NCI-H1436 (cell line): ENCODE measurements around the gene CDKN2AIPNL.

Experiments used
- DNase-seq: peaks from one replicate; lab custom pipeline; 2025; lab: John Stamatoyannopoulos, UW

Gene CDKN2AIPNL, protein sequence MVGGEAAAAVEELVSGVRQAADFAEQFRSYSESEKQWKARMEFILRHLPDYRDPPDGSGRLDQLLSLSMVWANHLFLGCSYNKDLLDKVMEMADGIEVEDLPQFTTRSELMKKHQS

DNA sequence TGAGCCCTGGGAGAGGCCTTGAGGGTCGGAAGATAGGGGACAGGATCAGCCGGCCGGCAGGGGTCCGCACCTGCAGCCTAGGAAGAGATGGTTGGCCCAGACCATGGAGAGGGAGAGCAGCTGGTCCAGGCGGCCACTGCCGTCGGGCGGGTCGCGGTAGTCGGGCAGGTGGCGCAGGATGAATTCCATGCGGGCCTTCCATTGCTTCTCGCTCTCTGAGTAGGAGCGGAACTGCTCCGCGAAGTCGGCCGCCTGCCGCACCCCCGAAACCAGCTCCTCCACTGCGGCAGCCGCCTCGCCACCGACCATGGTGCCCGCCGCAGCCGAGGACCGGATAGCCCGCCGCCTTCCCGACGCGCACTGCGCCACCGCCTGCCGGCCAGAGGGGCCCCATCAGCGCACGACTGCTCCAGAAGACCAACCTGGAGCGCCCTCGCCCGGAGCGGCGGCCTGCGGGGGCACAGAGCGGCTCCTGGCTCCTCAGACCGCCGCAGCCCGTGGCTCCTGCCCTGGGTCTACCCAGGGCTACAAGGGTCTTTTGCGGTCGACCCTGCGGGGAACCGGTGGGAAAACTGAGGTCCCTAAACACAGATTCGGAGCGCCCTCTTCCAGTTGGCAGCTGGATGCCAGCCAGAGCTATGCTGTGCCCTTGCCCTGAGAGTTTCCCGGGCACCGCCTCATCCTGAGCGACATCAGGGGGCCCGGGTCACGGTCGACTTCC is at the start of gene CDKN2AIPNL:
CDKN2AIPNL (minus strand) TSS at position 336 of the 721 bp plus-strand sequence; CDS start at position 309, 27 bp downstream.
- peak; percentile 79 for DNase-seq

DNA sequence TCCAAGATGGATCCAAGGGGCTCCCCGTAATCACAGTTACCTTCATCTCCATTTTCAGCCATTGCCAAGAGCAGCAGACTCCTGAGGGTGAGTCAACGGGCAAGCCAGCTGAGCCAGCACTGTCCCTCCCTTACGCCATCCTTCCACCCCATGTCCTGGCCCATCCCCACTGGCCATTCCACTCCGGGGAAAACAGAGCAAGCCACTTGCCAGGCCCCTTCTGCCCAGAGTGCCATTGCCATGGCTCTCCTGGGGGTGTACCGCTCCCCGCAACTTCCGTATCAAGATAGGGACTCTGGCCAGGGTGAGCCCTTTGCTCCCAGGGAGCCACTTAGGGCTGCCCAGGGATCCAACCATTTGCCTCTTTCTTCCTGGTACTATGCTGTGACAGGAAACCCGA is 48.9 kb upstream of the CDKN2AIPNL start:
- DNase-seq, result no peak

DNA sequence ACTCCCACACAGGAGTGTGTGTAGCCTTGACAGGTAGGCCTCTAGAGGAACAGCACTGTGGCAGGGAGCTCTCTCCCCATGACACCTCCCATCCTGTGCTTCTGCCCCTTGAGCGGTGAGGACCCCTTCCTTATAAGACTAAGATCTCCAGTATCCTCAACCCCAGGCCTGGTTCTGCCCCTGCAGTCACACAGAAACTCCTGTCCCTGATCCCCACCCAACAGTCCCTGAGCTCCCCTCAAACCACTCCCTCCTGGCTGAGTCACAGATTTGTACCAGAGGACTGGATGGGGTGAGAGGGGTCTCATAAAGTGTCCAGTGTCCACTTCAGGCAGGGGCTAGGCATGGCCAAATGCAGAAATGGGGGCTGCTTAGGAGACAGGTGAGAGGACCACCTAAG is 47.8 kb upstream of the CDKN2AIPNL start:
- no peak for DNase-seq

DNA sequence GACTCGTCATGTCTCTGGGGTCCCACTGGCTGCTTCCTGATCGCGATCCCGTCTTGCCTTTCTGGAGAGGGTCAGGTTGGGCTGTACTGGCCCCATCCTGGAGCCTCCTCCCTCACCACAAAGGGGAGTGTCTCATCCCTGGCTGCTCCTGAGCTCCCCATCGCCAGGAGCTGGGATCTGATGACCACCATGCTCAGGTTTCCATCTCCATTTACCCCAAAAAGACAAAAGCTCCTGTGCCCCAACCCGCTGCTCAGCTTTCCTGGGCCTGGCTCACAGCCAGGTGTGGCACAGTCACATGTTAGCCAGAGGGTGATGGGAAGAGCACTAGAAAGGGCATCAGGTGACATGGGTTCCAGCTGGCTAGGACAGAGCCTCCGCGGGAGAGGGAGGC is 47.3 kb upstream of the CDKN2AIPNL start:
- peak; percentile 19 for DNase-seq

DNA sequence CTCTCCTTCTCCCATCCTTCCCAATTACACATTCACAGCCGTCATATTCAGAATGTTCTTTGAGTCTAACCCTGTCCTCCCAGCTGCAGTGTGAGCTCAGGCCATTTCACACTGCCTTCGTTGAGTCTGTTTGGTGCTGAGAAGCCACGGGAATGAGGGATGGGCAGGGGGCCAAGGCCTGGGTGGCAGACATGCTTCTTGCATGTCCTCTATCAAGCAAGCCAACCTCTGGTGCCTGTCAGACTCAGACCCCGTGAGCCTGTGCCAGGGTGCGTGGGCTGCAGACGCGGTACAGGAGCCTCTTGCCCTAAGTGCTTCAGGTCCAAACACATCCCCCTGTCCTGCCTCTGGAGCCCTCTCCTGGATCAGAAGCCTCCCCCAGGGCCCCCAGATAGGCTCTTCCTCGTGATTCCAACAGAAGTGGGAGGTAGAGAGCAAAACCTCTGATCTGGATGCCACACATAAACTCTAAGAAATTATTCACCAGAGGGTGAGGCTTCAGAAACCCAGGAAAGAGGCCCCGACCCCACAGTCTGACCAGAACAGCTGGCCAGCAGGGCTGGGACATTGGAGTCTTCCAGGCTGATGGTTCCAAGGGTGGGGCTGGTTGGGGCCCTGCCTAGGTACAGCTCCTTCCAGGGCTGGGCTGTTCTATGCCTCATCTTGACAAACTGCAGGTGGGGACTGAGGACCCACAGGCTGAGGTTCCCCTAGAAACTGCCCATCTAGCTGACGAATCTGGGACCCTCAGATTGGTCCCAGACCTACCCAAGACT is 46.7 kb upstream of the CDKN2AIPNL start:
- DNase-seq, result no peak

DNA sequence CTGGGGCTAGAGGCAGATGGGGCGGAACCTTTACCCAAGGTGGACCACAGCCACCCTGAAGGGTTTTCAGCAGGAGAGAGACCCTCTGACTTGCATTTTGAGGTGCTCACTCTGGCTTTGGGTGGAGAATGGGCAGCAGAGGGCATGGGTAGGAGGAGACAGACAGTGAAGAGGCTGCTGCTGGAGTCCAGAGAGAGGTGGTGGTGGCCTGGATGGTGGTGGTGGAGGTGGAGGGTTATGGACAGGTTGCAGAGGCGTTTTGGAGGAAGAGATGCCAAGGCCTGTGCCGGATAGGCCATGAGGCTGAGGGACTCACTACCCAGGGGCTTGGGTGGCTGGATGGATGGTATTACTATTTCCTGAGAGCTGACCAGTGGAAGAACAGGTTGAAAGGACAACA is 46.1 kb upstream of the CDKN2AIPNL start:
- DNase-seq, result no peak

DNA sequence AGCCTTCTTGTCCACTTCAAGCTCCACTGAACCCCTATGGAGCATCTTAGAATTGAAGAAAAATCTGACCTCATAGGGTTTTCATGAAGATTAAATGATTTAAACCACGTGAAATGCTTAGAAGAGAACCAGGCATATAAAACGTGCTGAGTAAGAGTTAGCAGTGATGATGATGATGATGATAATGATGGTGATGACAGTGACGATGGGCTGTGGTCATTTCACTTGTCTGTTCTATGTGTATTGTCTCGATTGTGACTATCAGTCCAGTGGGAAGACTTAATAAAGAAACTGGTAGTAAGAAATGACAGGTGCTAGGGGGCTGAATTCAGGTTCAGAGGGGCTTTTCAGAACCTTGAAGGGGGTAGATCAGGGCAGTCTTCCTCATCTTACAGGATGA is 45.1 kb upstream of the CDKN2AIPNL start:
- DNase-seq, result no peak

DNA sequence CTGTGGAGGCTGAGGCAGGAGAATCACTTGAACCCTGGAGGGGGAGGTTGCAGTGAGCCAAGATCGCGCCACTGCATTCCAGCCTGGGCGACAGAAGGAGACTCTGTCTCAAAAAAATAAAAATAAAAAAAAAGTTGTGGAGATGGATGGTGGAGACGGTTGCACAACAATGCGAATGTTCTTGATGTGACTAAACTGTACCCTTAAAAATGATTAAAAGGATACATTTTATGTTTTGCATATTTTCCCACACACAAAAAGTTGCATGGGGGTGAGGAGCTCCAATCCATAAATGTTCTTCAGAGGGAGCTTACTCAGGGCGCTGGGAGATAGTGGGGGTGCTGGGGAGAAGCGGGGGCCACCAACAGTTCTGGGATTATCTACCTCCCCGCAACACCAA is 43.8 kb upstream of the CDKN2AIPNL start:
- DNase-seq, result no peak

DNA sequence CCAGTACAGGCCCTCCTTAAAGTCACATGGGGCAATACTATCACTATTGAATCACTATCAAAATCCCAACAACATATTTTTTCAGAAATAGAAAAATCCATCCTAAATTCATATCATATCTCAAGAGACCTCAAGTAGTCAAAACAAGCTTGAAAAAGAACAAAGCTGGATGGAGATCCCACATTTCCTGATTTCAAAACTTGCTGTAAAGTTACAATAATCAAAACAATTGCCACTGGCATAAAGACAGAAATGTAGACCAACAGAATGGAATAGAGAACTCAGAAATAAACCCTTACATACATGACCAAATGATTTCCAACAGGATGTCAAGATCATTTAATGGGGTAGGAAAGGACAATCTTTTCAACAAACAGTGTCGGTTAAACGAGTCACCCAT is 41.3 kb upstream of the CDKN2AIPNL start:
- DNase-seq, result no peak

DNA sequence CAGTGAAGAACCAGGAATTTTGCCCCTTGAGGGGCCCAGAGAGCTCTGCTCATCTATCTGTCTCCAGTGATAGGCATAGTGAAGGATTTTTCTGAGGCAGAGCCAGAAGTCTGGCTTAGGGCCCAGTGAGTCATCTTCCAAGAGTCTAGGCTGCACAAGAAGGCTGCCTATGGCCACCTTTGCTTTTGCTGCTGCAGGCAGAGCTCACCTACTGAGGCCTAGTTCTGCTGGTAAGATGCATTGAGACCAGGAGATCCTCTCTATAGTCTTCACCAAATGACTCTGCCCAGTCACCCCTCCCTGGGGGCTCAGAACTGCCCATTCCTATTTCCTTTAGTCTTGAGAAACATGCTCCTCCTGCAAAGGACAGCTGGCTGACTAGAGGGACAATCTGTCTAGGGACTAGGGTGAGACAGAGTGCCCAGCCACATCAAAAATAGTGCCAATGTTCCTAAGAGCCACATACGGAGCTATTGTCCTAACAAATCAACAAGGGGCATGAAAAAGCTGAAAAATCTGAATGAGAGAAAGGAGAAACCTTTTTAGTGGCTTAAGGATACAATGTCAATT is 40.3 kb upstream of the CDKN2AIPNL start:
- DNase-seq, result no peak

DNA sequence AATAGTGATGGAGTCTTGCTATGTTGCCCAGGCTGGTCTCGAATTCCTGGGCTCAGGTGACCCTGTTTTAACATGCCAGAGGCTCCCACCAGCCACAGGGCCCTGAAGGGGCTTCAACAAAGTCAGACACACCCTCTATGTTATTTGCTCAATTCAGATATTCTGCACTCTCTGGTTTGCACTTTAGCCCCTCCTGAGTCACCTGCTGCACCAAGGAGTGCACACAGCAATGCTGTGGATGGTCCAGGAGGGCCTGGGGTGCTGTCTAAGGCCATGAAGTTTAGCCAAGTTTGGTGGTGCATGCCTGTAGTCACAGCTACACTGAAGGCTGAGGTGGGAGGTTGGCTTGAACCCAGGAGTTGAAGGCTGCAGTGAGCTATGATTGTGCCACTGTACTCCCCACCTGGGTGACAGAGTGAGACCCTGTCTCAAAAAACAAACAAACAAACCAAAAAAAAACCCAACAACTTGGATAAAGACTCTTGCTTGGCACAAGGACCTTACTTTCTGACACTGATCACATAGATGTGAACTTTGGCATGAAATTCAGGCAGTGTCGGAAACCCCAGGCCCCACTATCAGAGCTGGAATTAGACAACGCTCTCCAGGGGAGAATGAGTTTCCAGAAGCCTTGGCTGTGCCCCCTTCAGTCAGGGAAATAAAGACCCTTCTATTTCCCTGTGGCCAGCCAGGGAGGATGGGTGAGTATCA is 39.7 kb upstream of the CDKN2AIPNL start:
- no peak for DNase-seq

DNA sequence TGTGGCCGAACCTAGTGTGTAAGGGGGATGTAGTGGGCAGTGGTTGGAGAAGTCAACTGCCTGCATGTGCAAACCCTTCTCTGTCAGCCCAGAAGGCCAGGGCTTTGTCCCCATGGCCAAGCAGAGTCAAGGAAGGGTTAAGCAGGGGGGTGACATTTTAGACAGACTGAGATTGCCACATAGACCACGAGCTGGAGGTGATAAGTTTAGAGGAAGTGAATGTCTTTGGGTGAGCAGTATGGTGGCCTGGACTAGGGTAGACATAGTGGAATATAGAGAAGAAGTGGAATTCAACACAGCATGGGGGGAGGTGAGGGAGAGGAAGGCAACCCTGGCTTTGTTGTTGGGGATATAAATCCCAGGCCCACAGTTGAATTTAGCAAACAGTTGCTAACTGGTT is 38.7 kb upstream of the CDKN2AIPNL start:
- DNase-seq, result no peak

DNA sequence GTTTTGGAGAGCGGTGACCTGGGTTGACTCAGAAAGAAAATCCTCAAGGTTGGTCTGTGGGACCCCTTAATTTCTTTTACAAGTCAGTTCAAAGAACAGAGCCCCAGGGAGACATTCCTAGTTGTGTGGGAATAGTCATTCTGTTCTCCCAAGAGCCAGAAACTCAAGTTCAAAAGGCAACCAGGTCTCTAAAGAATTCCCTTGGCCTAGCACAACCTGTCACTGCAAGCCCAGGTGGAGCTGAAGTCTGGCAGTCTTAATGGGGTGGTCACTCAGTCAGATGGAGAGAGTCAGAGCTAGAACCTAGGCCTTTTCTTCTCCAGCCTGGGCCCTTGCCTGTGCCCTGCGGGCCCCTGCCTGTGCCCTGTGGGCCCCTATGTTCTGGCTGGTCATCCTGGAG is 37.5 kb upstream of the CDKN2AIPNL start:
- DNase-seq, result no peak

DNA sequence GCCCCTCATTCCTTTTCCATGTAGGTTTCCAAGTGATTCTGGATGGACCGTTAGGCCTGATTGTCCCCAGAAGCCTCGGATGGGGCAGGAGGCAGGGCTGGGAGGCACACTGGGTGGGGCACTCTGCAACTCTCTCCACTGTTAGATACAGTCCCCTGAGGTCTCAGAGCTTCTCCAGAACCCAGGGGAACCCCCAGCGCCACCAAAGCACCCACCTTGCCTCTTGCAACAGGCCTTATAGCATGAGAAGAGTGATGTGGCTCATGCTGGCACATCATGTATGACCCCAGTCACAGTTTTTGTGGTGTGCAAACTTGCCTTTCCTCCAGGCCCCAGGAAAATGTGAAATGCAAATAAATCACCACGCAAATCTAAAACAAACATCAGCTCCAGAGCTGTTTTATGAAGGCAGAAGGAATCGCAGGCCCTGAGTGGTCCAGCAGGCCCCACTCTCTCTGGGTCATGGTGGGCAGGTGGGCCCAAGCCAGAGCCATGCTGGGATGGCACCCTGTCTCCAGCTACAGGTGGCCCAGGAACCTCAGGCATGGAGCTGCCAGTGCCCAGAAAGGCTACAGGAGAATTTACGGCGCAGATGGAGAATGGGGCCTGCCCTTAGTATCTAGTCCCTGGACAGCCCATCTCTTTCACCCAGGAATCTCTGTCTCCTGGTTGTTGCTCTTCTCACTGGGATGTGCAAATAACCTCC is 36.3 kb upstream of the CDKN2AIPNL start:
- no peak for DNase-seq

DNA sequence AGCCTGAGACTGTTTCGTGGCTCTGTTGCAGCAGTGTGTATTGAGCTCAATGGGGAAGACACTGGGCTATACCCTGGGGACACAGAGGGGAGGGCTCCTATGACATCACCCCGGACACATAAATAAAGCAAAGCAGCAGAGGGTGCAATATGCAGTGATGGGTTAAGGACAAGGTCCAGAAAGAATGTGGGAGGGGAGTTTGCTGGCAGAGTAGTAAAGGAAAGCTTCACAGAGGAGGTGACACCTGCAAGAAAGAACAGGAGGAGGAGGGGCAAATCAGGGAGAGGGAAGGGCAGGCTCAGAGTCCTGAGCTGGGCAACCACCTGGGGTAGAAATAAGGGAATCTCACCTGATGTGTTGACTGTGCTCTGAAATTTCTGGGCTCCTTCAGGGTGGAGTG is 35.3 kb upstream of the CDKN2AIPNL start:
- DNase-seq, result no peak

DNA sequence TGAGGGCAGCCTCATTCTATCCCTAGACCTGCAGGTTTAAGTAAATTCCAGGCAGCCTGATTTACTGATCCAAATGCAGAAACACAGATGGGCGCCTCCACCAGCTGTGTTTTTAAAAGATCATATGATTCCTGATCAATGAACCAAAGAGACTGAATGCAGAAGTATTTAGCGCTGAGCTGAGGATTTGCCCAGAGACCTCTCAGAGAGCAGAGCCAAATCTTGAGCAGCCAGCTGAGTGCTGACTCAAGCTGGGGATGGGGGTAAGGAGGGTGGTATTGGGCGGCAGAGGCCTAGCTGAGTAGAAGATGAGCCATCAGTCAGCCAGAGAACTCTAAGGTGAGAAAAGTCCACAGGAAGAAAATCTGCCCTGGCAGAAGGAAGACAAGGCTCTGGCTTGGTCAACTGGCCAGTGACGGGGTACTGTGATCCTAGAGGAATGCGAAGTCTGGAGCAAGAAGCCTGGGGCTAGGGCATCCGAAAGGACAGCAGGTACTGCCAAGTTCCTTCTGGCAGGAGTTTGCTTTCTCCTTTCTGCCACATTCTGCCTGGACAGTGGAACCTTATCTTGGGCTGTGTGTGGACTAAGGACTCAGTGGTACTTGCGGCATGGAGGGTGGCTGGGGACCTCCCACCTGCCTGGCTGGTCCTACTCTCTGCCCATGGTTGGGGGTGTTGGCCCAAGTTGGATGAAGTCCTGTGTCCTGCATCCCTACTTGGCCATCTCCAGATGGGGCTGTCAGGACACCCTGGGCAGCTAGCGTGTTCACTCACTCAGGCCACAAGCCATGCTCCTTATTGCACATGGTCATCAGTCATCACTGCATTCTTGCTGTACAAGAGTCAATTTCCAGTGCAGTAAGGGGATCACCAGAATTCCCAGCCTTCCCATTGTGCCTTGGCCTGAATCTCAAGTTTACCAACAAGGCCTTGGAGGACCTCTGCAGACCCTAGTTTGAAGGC is 34.5 kb upstream of the CDKN2AIPNL start:
- no peak for DNase-seq

DNA sequence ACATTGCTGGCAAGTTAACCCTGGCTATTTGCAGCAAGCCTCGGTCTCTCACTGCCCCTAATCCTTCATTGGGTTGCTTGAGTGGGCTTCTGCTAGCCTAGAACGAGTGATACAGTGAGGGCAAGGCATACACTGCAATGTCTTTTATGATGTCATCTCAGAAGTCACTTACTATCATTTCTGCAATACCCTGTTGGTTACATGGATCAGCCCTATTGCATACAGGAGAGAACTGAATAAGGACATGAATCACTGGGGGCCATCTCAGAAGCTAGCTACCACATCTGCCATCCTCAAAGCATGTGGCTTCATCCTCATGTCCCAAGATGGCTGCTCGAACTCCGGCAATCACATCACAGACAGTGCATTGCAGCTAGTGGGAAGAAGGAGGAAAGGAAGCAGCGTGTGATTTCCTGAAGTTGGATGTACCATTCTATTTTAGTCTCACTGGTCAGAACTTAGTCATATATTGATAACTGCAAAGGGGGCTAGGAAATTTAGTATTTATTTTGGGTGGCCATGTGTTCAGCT is 33.3 kb upstream of the CDKN2AIPNL start:
- DNase-seq, result no peak

DNA sequence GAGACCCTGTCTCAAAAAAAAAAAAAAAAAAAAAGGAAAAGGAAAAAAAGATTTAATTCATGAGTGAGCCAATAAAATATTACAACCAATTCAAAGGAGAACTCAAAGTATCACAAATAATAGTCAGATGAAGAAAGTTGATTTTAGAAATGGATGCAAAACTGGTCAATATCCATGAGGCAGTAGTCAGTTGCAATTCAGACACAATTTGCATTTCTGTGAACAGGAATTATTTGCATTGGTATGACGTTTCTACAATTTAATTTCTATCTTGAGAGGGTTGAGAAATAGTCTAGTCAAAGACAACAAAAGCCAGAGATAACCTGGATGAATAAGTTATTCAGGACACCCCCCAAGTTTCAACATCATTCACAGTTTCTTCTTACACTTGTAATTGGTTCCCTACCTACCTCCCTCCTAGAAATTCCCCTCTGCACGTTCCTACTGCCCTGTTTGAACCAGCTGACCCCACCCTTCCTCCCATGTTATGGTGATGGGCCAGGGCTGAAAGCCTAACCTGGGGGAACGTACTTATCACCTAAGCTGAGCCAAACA is 28.6 kb upstream of the CDKN2AIPNL start:
- no peak for DNase-seq

DNA sequence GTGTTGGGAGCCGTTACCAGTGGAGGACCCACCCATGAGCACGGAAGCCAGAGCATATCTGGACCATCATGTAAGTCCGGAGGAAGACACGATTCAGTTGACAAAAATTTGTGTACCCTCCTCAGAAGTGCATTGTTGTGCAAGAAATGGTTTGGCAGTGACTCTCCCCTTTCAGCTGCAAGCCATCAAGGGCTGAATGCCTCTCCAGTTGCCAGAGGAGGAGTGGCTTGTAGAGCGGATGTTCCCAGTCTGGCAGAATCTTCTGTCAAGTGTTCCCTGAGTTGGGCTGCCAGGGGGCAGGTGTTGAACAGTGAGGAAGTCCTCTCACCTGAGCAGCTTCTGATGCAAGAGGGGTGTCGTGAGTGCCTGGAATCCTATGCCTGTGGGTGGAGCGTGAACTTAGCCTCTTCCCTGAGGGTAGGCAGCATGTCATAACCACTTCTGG is 27.6 kb upstream of the CDKN2AIPNL start:
- DNase-seq, result peak; percentile 50

DNA sequence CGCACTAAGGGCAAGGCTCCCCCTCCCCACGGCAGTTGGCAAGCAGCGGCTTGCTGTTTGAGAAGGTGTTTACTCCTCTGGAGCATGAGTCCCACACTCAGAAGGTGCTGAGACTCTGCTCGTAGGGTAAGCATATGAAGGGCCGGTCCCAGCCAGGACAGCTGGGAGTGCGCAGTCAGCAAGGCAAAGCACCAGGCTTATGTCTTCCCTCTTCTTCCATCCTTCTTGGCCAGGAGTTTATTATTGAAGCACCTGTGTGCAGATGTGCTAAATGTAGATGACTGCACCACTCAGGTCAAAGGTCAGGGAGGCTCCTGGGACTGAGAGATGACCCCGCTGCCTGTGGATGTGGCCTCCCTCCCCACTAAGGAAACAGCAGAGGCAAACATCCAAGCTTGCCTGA is 27.0 kb upstream of the CDKN2AIPNL start:
- DNase-seq, result no peak
